ENCODE data around the gene TLCD4.

DNA sequence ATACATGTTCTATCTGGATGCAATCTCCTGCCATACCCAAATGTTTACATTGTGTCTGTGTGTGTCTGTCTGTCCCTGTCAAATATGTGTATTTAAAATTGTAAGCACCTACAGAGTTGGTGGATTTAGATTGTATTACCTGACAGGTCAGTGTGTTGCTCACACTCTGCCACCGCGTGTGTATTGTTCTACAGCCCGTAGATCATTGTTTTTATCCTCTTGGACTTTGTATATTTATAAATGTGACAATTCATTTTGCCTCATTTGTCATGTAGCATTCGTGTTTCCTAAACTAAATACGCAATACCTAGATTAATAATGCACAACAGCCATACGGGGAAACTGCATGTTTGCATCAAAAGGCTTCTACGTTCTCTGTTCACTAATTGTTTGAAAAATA lies 45.0 kb upstream of the TLCD4 start:
- TF ChIP-seq, protein P1, sequence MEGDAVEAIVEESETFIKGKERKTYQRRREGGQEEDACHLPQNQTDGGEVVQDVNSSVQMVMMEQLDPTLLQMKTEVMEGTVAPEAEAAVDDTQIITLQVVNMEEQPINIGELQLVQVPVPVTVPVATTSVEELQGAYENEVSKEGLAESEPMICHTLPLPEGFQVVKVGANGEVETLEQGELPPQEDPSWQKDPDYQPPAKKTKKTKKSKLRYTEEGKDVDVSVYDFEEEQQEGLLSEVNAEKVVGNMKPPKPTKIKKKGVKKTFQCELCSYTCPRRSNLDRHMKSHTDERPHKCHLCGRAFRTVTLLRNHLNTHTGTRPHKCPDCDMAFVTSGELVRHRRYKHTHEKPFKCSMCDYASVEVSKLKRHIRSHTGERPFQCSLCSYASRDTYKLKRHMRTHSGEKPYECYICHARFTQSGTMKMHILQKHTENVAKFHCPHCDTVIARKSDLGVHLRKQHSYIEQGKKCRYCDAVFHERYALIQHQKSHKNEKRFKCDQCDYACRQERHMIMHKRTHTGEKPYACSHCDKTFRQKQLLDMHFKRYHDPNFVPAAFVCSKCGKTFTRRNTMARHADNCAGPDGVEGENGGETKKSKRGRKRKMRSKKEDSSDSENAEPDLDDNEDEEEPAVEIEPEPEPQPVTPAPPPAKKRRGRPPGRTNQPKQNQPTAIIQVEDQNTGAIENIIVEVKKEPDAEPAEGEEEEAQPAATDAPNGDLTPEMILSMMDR (IDR thresholded peaks at IDR 0.05) = no peak
- no peak for TF ChIP-seq POLR2A (IDR thresholded peaks at IDR 0.05)
